ENCODE data around the gene GNPTG. TPM values are rescaled to one million over a fixed set of nuclear protein-coding genes. Genes with fewer than 3 reads are reported as not detected.

The GNPTG gene
- total and polyA plus RNA-seq, 2 of the 13 experiments (the other 11 are each of a cell fraction or from before 2014, with no cell fraction given): 22.7 to 71.1 TPM

GRCh38 chr16:1379304-1380076, 27.8 kb downstream of the GNPTG start (continued):
- TF ChIP-seq ZBTB46 (CRISPR knock-in tag; IDR thresholded peaks at IDR 0.05; ENCODE audit: borderline replicate concordance) (no peak), HNRNPH1 (optimal IDR thresholded peaks at IDR 0.05; ENCODE audit: low read depth, low read length) (no peak), ZNF770 (CRISPR knock-in tag; IDR thresholded peaks at IDR 0.05) (no peak), TFDP2 (CRISPR knock-in tag; IDR thresholded peaks at IDR 0.05) (0 out of 2 replicates have a peak, but pooled peaks have one; percentile 51), RFXAP (CRISPR knock-in tag; IDR thresholded peaks at IDR 0.05; ENCODE audit: borderline replicate concordance) (no peak), SALL1 (CRISPR knock-in tag; IDR thresholded peaks at IDR 0.05) (no peak), ZNF276 (CRISPR knock-in tag; IDR thresholded peaks at IDR 0.05; ENCODE audit: low read depth) (no peak), ZNF530 (CRISPR knock-in tag; IDR thresholded peaks at IDR 0.05; ENCODE audit: low read depth) (no peak), STAT5B (CRISPR knock-in tag; IDR thresholded peaks at IDR 0.05) (no peak), SATB2 (CRISPR knock-in tag; IDR thresholded peaks at IDR 0.05) (no peak), FIP1L1 (IDR thresholded peaks at IDR 0.05; ENCODE audit: borderline replicate concordance, insufficient read depth, low read depth, low read length) (no peak), TFE3 (CRISPR knock-in tag; IDR thresholded peaks at IDR 0.05) (no peak), ZNF451 (CRISPR knock-in tag; IDR thresholded peaks at IDR 0.05) (no peak), IRF2 (CRISPR knock-in tag; IDR thresholded peaks at IDR 0.05) (no peak), ZNF747 (CRISPR knock-in tag; IDR thresholded peaks at IDR 0.05; ENCODE audit: borderline replicate concordance) (no peak), BCLAF1 (IDR thresholded peaks at IDR 0.05) (no peak), ZFX (CRISPR knock-in tag; IDR thresholded peaks at IDR 0.05; ENCODE audit: low read depth) (peak; percentile 40; the same call in 1 of the 2 replicates)
